Panc1 (cell line): ENCODE results near the gene AFF3.

Experiments used
- CTCF ChIP-seq: fragments of 450-650 bp; IDR thresholded peaks from 2 replicates; pipeline ENCODE4 v1.5.1; 2017; ENCODE audit warnings: mild to moderate bottlenecking
- POLR2AphosphoS5 ChIP-seq: IDR thresholded peaks from 2 replicates; pipeline ENCODE4 v1.6.1; 2012; ENCODE audit warnings: mild to moderate bottlenecking, low read depth, low read length, moderate library complexity

DNA sequence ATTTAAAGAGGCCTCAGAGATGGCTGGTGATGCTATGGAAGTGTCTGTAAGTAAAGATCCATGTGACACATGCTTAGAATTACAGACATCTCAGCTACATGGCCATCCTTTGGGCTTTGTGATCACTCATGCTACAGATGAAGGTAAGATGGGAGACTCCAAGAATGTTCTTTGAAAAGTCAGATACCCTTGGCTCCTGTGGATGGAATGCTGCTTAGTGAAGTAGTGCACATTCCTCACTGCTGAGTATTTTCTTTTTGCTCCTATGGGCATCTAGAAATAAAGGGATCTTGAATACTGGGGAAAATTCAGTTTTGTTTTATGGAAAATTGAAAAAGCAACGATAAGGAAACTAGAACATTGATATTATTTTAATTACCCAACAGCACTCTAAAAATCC lies 597.3 kb downstream of the AFF3 start:
- no peak for TF ChIP-seq CTCF
- TF ChIP-seq POLR2AphosphoS5 = no peak
